Measurements from ENCODE around the gene EPHB4.

GRCh38 chr7:100773491-100773890 is 53.8 kb downstream of the EPHB4 start:
- TF ChIP-seq CTCF (tag by site-specific recombination; IDR thresholded peaks at IDR 0.05): no peak
- TF ChIP-seq ZNF274 (IDR thresholded peaks at IDR 0.05; ENCODE audit: low read length): no peak
- no peak for TF ChIP-seq ZNF274 (tag by site-specific recombination; IDR thresholded peaks at IDR 0.05; ENCODE audit: borderline replicate concordance)
- TF ChIP-seq BCL11A (tag by site-specific recombination; IDR thresholded peaks at IDR 0.05; ENCODE audit: low read depth): no peak
